Measurements from ENCODE around the gene SPTBN4. TPM values are rescaled to one million over a fixed set of nuclear protein-coding genes. Genes with fewer than 3 reads are reported as not detected.
A peak's percentile ranks its signal among the peaks of the same experiment; 100 is the strongest.

Gene SPTBN4
- total and polyA plus RNA-seq, 2 donors (not counting 1 experiment from before 2014, with no cell fraction given), result 0.03 to 0.67 TPM

- Mint-ChIP-seq H3K9me3 (ENCODE audit: insufficient read depth) (no peaks in the 10 kb centered on the region), H3K4me3 (peak overlapping the region; percentile 83), H3K27me3 (no peaks in the 10 kb centered on the region), H3K4me1 (peaks cover 37% of the 10 kb centered on the region), H3K27ac (no peak overlapping the region)
- ChIA-PET POLR2A (no interaction called here), CTCF (interaction anchor here (0.8 to 2.2 kb wide), 4 partner anchors 20 to 31 kb away, joined by 3 to 11 read pairs (median 6); no protein-coding TSS in a partner anchor)
- Histone ChIP-seq H3K4me3 (ENCODE audit: control extremely low read depth in 1 of 5, extremely low read depth in 1 of 5, insufficient read depth in 1 of 5, low read depth in 2 of 5, low read length in 4 of 5) (no peak overlapping the region), H3K27ac (ENCODE audit: low read length in 2 of 2) (no peak overlapping the region), H3K27me3 (replicated peaks in 1 of 4; ENCODE audit: control extremely low read depth in 1 of 4, control insufficient read depth in 3 of 4, insufficient read depth in 4 of 4, low read length in 3 of 4) (no peaks in the 10 kb centered on the region), H3K9ac (ENCODE audit: low read length) (no peak overlapping the region), H3K79me2 (ENCODE audit: control insufficient read depth, insufficient read depth, low read length) (peaks cover 20% of the 10 kb centered on the region), H3K9me3 (ENCODE audit: control extremely low read depth in 1 of 3, control insufficient read depth in 2 of 3, insufficient read depth in 1 of 3, low read length in 2 of 3) (peaks cover 0 to 4% (median 0%) of the 10 kb centered on the region in 3 donors), H3K4me1 (ENCODE audit: control insufficient read depth in 2 of 2, insufficient read depth in 2 of 2, low read length in 2 of 2) (peaks cover 18 to 42% of the 10 kb centered on the region in 2 donors), H3K4me2 (replicated peaks; ENCODE audit: low read depth, low read length, poor library complexity, severe bottlenecking) (peak overlapping the region; percentile 24), H2AFZ (ENCODE audit: insufficient read depth, low read depth, low read length, poor library complexity, severe bottlenecking) (no peak overlapping the region), H4K20me1 (ENCODE audit: control insufficient read depth, insufficient read depth, low read length, poor library complexity, severe bottlenecking) (peaks cover 8% of the 10 kb centered on the region), H3K36me3 (replicated peaks in 1 of 2; ENCODE audit: control extremely low read depth in 1 of 2, control insufficient read depth in 1 of 2, extremely low read depth in 1 of 2, insufficient read depth in 2 of 2, low read length in 1 of 2) (peaks cover 5 to 51% of the 10 kb centered on the region in 2 experiments)
- intact Hi-C loops (cut with micrococcal nuclease), result loop anchor here (5.0 kb wide), 1 partner anchor 746 kb away; the partner anchor contains the start of gene DYRK1B
- 93% methylated on average over 12 of the region's 12 CpGs for WGBS (ENCODE audit: insufficient coverage)
- peak; percentile 42 for DNase-seq
- no peak for ATAC-seq (ENCODE audit: low read depth)
- TF ChIP-seq CTCF (IDR thresholded peaks at IDR 0.05), result no peak
- no peak for TF ChIP-seq EZH2 (IDR thresholded peaks at IDR 0.05; ENCODE audit: borderline replicate concordance, insufficient read depth, low read depth, low read length, poor library complexity, severe bottlenecking)
Observed at GRCh38 chr19:40578442-40578908, 111.7 kb downstream of the SPTBN4 start.

GRCh38 chr19:40580619-40581018 is 113.8 kb downstream of the SPTBN4 start:
- WGBS (ENCODE audit: insufficient coverage), result 97% methylated on average over 9 of the region's 13 CpGs
- no peaks in the 10 kb centered on the region for H3K9me3 Mint-ChIP-seq (ENCODE audit: insufficient read depth)
- H3K27ac ChIP-seq (ENCODE audit: low read length in 2 of 2), result no peak overlapping the region
- no peak overlapping the region for H3K27ac Mint-ChIP-seq
- POLR2A ChIA-PET, result interaction anchor here (0.6 kb wide), 1 partner anchor 507 kb away, joined by 4 read pairs; no protein-coding TSS in a partner anchor
- H3K27me3 ChIP-seq (replicated peaks in 1 of 4; ENCODE audit: control extremely low read depth in 1 of 4, control insufficient read depth in 3 of 4, insufficient read depth in 4 of 4, low read length in 3 of 4), result no peaks in the 10 kb centered on the region
- peaks cover 8% of the 10 kb centered on the region for H4K20me1 ChIP-seq (ENCODE audit: control insufficient read depth, insufficient read depth, low read length, poor library complexity, severe bottlenecking)
- H3K4me3 Mint-ChIP-seq, result no peak overlapping the region
- no peak overlapping the region for H3K9ac ChIP-seq (ENCODE audit: low read length)
- H3K4me1 Mint-ChIP-seq, result peaks cover 45% of the 10 kb centered on the region
- intact Hi-C loops (cut with micrococcal nuclease), result no loop called here
- no peak for TF ChIP-seq CTCF (IDR thresholded peaks at IDR 0.05)
- TF ChIP-seq EZH2 (IDR thresholded peaks at IDR 0.05; ENCODE audit: borderline replicate concordance, insufficient read depth, low read depth, low read length, poor library complexity, severe bottlenecking), result no peak
- ATAC-seq (ENCODE audit: low read depth) (no peak), DNase-seq (no peak)
- no peak overlapping the region for H2AFZ ChIP-seq (ENCODE audit: insufficient read depth, low read depth, low read length, poor library complexity, severe bottlenecking)
- peaks cover 6 to 58% of the 10 kb centered on the region in 2 experiments for H3K36me3 ChIP-seq (replicated peaks in 1 of 2; ENCODE audit: control extremely low read depth in 1 of 2, control insufficient read depth in 1 of 2, extremely low read depth in 1 of 2, insufficient read depth in 2 of 2, low read length in 1 of 2)
- H3K4me3 ChIP-seq (ENCODE audit: control extremely low read depth in 1 of 5, extremely low read depth in 1 of 5, insufficient read depth in 1 of 5, low read depth in 2 of 5, low read length in 4 of 5), result no peak overlapping the region
- H3K27me3 Mint-ChIP-seq, result no peaks in the 10 kb centered on the region
- H3K9me3 ChIP-seq (ENCODE audit: control extremely low read depth in 1 of 3, control insufficient read depth in 2 of 3, insufficient read depth in 1 of 3, low read length in 2 of 3), result peaks cover 0 to 4% (median 0%) of the 10 kb centered on the region in 3 donors
- peaks cover 18 to 42% of the 10 kb centered on the region in 2 donors for H3K4me1 ChIP-seq (ENCODE audit: control insufficient read depth in 2 of 2, insufficient read depth in 2 of 2, low read length in 2 of 2)
- no peak overlapping the region for H3K4me2 ChIP-seq (replicated peaks; ENCODE audit: low read depth, low read length, poor library complexity, severe bottlenecking)
- H3K79me2 ChIP-seq (ENCODE audit: control insufficient read depth, insufficient read depth, low read length), result peaks cover 20% of the 10 kb centered on the region
- CTCF ChIA-PET, result no interaction called here

All from B cell (primary cell).